B cell (primary cell): ENCODE data around the gene HOXB7.

Experiments used
- EZH2 ChIP-seq: IDR thresholded peaks from 2 replicates; pipeline ENCODE4 v1.6.1; 2012; ENCODE audit warnings: borderline replicate concordance, low read depth, mild to moderate bottlenecking, moderate library complexity, low read length; ENCODE audit not compliant: insufficient read depth, poor library complexity, severe bottlenecking
- TF ChIP-seq, protein P1 (sequence below): fragments of 200-600 bp; IDR thresholded peaks from one replicate; pipeline ENCODE4 v1.8.0; 2022; ENCODE audit warnings: antibody characterized with exemption, mild to moderate bottlenecking

DNA sequence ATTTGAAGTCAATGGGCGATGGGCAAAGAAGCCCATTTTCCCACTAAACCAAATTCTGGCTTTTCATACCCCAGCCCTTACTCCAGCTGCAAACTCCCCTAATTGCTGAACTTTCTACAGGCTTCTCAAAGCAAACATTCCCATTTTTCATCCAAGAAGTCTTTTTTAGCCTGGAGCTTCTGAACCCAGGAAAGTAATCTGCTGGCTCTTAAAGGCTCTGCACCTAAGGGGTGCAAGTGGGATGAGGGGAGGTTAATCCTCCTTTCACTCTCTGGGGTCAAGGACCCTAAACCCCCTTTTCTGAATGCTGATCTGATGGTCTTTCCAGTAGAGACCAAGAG, 2.4 kb downstream of the HOXB7 start:
- TF ChIP-seq, protein P1, sequence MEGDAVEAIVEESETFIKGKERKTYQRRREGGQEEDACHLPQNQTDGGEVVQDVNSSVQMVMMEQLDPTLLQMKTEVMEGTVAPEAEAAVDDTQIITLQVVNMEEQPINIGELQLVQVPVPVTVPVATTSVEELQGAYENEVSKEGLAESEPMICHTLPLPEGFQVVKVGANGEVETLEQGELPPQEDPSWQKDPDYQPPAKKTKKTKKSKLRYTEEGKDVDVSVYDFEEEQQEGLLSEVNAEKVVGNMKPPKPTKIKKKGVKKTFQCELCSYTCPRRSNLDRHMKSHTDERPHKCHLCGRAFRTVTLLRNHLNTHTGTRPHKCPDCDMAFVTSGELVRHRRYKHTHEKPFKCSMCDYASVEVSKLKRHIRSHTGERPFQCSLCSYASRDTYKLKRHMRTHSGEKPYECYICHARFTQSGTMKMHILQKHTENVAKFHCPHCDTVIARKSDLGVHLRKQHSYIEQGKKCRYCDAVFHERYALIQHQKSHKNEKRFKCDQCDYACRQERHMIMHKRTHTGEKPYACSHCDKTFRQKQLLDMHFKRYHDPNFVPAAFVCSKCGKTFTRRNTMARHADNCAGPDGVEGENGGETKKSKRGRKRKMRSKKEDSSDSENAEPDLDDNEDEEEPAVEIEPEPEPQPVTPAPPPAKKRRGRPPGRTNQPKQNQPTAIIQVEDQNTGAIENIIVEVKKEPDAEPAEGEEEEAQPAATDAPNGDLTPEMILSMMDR = no peak
- TF ChIP-seq EZH2 = no peak
